HG02973 (cell line): ENCODE measurements around the gene PCGF2.
A peak's percentile ranks its signal among the peaks of the same experiment; 100 is the strongest.

ENCODE experiments used
- ATAC-seq: cut with Tn5 transposase; IDR thresholded peaks from one replicate; pipeline ENCODE4 v1.9.1; 2021; ENCODE audit warnings: moderate library complexity; ENCODE audit not compliant: unreplicated experiment

PCGF2 gene

DNA sequence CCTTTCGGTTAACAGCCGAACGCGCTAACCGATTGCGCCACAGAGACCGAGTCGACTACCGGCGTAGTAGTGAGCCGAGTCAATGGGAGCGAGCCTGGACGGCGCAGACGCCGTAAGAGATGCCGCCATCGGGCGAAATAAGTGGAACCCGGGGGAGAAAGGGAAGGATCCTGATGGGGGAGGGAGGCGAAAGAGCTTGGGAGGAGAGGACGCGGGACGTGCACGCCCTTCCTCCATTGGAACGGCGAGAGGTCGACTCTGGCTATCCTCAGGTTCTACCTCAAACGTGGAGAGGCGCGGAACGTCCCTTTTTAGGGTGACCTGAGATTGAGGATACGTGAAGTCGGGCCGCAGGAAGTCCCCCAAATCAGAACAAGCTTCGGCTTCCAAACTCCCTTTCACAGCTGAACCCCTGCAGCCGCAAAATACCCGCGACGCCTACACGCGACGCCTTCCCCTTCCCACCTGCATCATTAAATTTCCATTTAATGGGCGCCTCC, 3.7 kb upstream of the PCGF2 start:
- peak; percentile 30 for ATAC-seq

DNA sequence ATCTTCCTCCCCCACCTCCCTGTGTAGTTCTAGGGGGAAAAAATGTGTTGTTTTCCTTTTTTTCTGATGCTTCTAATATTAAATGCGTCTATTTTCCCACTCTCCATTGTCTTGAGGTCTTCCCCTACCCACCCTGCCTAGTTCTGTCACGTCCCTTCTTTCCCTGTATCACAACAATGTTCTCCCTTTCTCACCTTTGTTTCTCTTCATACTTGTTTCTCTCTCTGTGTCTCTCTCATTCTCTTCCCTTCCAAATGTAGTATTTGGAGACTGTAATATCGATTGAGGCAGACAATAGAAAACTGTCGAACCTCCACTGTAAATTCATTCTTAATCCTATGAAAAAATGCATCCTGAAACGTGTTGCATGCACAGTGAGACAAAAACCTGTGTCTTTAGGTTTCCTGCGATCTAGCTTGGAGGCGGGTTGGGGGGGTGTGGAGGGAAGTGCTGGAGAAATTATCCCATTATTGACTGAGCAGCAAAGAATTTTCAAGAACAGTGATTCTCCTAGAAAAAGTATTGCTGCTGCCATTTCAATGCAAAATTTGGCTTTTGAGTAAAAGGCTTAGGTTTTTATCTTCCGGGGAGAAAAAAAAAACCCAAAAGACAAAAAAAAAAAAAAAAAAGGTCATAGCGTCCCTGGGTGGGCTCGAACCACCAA, 3.1 kb upstream of the PCGF2 start:
- no peak for ATAC-seq

DNA sequence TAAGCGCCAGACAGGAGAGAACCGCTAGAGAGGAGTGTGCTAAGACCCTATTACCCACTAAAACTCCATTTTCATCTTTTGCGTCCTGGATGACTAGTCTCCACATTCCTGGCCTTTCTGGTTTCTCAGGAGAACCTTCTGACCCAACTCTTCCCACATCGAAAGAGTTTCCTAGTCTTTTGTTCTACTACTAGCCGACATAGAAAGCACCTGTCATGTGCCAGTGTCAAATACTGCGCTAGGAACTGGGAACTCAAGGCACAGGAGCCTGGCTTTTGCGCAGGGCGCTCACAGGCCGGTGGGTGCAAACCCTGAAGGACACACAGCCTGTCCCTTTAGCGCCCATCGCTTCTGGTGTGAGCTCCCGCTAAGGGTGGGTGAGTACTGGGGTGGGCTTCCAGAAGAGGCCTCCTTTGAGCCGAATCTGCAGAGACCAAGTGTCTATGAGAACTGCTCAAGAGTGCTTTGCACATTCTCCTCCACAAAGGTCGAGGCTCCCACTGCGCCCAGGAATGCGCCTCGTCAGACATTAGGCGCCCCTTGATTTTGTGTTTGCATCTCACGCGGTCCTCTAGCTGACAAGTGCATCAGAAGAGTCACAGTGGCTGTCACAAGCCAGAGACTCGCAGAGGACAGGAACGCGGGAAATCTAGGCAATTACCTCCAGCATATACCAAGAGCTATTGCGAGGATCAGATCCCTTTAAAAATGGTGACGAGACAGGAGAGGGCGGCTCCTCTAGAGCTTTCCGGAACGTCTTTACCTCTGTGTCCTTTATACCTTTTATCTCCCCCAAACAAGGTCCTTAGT, 2.4 kb upstream of the PCGF2 start:
- ATAC-seq, result no peak

DNA sequence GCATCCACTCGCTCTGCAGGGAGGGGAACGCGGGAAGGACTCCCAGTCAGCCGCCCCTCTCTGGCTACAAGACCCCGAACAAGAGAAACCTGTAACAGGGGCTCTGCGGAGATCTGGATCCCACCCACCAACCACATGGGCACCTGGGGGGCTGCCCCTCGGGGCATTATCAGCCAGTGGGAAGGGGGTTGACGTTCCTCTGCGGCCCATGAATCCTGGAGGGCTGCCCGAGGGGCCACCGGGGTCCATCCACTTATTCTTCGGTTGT, 1.8 kb upstream of the PCGF2 start:
- ATAC-seq, result no peak

DNA sequence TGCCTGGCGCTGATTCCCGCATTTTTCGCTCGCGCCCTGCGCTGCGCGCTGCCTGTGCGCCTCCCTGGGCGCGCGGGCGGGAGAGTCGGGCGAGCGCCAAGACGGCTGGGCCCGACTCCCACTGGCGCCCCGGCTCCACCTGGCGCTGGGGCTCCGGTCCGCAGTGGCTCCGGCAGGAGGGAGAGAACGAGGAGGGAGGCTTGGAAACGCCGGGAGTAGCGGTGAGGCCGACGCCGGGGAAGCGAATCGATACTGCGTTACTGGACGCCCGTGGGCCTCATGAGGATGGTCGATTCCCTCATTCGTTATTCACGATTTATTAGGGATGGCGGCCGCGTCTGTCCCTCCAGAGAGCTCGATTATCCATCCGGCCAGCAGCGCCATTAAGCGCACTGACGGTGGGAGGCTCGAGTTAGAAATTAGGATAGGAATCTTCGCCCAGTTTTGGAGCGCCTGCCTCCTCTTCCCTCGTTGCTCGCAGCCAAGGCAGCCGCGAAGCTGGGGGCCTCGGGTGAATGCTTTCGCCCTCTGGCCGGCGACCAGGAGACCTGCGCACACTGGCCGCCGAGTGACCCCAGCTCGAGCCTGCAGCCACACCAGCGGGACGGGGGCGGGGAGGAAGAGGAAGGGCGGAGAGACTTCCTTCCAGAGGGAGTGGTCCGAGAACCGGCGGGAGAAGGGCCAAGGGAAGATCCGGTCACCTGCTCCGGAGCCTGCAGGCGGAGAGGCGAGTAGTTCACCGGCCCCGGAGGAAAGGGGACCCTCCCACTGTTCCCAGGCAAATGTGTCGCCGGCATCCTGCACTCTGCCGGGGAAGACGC, 1.3 kb upstream of the PCGF2 start:
- ATAC-seq, result no peak

DNA sequence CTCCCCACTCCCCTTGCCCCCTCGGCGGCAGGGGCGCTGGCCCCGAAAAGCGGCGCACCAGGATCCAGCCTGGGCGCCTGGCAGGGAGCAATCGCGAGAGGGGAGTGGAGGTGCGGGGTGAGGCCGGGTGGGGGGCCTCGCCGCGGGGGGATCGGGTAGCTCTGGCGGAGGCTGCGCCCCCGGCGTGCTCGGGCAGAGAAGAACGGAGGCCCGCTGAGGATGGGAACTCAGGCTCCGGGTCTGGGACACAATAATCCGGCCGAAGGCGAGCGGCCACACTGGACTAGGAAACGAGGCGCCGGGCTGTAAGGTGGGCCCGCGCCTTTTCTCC, 721 bp upstream of the PCGF2 start:
- no peak for ATAC-seq

DNA sequence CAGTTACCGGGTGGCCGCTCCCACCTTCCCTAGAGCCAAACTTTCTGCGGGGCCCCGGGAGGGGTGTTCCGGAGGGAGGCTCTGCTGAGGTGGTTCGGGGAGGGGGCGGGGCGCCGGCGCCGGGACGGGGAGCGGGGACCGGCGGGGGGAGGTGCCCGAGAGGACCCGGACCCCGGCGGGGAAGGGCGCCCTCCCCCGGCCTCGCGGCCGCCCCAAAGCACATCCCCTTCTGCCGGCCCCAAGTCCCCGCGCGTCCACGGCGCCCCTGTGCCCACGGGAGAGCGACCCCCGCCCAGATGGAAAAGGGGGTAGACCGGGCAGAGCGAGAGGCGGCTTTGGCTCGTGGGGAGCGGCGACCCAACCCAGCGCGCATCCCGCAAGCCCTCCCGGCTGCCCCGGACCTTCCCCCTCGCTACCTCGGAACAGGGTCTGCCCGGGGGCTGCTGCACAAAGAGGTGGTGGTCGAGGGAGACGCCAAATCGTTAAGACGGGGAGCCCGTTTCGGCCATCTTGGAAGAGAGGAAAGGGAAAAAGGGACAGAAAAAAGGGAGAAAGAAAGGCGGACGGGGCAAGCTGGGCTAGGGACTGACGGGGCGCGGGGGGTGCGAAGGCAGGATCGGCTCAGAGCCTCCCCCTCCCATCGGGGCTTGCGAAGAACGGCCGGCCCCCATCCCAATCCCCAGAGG, 530 bp downstream of the PCGF2 start:
- no peak for ATAC-seq

DNA sequence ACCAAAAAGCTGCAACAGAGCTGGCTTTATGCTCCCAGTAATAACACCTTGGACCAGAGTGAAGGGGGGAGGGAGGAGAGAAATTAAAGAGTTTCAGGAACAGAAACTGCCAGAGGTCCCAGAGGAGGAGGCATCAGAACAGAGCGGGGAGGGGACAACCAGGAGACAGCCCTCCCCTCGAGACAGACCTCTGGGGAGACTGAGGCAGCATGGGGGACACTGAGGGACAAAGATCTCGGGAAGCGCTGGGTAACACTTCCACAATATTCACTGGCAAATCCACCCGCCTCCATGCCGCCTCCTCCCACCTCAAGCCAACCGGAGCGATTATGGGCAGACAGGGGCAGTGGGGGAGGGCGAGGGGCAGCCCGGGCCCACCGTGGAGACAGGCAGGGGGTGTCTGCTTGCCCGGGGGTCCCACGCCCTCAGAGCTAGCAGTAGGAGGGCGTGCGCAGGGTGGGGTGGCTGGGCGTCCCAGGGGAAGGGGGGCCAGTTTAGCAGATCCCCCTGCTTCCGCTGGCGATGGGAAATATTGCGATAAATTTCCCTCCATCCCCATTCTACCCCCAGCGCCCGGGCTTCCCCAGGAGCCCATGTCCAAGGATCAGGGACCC, 1.2 kb downstream of the PCGF2 start:
- ATAC-seq, result no peak

DNA sequence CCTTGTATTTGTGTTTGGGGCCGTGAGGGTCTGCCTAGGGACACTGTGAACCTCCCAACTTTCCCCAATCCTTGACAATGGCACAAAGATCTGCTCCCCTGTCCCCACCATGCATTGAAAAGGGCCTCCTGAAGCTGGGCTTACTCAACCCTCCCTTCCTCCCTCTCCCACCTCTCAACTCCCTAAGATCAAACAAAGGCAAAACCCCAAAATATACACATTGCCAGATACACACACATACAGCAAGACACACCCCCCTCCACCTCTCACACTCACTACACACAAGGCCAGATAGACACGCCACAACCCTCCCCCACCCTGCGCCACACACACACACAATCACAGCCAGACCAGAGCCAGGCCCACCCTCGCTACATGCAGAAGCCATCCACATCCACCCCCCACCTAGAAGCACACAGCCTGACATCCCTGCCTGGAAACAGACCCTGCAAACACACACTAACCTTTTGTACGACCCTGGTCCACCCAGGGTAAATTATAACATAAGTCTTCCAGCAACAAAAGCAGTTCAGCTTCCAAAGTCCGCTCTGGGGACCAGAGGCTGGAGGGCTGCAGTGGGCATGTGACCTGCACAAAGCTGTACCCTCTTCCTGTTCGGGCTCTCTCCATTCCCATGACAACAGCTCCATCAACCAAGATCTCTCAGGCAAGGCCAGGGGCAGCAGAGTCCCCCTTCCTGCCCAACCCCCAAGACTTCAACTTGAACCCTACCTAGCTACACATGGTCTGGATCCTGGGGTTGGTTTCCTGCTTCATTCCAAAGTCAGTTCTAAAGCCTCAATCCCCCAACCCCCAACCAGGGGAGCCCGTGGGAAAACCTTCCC, 1.9 kb downstream of the PCGF2 start:
- no peak for ATAC-seq

DNA sequence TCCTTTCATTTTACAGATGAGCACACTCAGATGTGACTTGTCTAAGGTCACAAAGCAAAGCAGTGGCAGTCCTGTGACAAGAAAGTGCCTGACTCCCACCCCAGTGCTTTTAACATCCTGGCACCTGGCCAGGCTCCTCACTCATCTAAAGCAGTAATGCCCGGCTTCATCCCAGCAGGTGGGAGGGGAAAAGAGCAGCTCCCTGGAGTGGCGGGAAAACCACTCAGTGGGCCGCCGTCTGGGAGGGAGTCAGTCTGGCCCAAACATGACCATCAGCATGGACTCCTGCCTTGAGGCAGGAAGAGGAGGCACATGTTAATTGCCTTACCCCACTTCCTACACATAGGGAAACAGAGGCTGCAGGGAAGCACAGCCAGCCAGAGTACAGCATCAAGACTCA, 2.6 kb downstream of the PCGF2 start:
- ATAC-seq, result no peak

DNA sequence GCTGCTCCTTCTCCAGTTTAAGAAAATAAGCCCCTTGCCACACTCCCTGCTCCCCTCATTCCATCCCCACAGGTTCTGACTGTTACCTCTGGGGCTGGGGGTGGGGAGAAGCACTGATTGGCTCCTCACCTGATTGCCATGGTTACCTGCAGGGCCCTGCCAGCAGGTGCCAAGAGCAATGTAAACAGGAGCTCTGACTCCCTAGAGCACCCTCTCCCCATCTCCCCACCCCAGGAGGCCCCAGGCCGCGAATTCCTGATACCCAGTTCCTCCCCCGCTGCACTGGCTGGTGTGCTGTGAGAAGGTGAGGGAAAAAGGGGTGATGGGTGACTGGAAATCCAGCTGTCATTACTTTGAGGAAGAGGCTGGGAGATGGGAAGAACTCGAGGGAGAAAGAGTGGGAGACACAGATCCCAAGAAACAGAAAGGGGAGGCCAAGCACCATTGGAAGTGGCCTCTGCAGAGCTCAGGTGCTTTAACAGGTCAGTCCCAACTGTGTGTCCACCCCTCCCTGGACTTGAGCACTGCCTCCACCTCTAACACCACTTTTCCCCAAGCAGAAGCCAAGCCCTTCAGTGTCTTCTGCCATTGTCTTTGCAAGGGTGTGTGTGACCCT, 4.5 kb downstream of the PCGF2 start:
- no peak for ATAC-seq

DNA sequence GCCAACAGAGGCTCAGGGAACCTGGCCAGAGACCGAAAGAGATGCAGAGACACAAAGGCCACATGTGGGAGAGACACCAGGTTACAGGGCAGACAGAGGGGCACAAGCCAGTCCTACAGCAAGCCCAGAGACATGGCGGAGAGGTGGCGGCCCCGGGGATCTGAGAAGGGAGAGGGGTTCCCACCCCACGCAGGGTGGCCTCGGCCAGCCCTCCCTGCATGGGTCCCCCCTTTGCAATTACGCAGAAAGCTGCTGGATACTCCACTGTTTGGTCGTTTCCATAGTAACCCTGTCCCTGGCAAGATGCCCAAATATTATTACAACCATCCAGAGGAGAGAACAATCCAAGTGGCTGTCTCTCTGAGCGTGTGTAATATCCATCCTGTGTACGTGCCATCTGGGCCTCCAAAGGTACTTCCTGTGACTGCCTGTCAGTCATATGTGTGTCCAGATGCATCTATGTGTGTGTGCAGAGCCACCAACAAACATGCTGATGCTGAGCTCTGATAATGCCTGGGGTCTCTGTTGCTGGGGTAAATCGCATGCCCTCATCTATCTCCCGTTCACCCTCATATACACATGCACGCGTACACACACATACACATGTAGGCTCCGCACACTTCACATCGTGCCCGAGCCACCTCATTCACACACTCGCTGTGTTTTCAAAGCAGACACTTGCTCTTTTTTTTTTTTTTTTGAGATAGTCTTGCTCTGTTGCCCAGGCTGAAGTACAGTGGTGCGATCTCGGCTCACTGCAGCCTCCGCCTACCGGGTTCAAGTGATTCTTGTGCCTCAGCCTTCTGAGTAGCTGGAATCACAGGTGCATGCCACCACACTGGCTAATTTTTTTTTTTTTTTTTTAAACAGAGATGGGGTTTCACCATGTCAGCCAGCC, 5.5 kb downstream of the PCGF2 start:
- ATAC-seq, result no peak

DNA sequence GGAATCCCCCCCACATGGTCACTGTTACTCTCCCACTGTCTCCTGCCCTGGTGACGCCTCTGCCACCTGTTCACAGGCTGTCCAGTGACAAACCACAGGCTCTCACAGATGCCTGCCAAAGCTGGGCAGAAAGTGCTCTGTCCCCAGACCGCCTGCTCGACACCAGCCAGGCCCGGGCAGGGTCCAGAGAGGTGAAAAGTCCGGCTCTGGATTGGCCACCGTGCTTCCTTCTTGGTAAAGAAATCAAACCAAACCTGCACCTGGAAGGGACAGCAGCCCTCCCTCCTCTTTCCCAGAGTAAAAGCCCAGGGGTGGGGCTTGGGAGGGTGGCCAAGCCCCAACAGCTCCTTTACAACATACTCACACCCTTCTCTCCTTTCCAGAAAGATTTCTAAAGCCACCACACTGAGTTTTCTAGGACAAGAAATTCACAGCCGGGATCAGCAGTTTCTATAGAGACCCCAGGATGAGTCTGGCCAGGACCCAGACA, 6.2 kb downstream of the PCGF2 start:
- no peak for ATAC-seq

DNA sequence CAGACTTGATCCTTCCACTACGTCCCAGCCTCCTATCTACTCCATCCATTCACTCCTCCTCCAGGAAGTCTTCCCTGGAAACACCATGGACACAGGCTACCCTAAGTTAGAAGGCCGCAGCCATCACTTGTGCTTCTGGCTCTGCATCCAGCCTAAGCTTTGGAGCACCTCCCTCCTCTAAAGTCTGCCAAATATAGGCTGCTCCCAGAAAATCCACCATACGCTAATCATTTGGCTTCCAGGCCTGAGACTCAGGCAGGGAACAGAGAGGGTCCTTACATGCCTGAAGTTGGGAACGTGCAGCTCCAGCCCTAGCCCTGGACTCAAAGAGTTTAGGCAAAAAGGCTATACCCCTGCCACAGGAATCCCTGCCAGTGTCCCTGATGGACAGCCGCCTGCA, 6.7 kb downstream of the PCGF2 start:
- ATAC-seq, result no peak

DNA sequence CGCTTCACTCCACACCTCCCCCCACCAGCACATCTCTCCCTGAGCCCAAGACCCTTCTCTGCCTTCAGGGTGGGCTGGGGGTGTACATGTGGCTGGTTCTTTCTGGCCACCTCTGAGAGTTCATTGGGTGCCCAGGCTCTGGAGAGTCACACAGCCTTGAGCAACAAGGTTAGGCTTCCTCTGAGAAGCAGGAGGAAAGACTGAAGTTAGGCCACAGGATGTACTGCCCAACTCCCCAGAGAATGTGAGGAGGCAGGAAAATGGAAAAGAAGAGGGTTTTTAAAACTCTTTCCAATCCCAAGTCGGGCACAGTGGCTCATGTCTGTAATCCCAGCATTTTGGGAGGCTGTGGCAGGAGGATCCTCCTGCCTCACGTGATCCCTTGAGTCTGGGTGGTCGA, 7.3 kb downstream of the PCGF2 start:
- no peak for ATAC-seq

DNA sequence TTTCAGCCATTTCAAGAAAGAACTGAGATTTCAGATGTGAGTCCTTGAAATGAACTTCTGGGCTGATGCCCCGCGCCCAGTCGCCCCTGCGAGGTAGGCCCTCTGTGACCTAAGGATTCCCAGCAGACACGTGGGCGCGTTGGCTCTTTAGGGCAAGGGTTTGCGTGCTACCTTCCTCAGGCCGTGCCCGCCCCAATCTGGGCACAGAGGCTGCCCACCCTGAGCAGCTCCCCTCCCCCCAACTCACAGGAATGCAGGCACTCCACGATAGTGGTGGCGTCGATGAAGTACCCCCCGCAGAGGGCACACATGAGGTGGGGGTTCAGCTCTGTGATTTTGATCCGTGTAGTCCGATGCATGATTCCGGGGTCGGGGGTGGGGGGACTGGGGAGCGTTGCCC, 8.1 kb downstream of the PCGF2 start:
- ATAC-seq, result no peak

DNA sequence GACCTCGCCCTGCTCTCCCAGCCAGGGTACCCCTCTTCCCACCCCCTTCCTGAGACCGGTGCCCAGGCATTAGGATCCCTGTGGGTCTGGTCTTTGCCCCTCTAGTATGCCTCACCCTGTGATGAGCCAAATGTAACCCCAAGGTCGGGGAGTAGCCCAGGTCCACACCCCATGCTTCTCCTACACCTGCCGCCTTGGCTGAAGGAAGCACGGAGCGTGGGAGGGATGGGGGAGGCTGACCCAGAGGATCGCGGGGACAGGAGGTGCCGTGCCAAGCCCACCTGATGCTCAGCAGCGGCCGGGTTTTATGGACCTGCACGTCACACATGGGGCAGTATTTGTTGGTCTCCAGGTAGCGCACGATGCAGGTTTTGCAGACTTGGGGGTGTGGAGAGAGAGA, 8.8 kb downstream of the PCGF2 start:
- ATAC-seq, result no peak

DNA sequence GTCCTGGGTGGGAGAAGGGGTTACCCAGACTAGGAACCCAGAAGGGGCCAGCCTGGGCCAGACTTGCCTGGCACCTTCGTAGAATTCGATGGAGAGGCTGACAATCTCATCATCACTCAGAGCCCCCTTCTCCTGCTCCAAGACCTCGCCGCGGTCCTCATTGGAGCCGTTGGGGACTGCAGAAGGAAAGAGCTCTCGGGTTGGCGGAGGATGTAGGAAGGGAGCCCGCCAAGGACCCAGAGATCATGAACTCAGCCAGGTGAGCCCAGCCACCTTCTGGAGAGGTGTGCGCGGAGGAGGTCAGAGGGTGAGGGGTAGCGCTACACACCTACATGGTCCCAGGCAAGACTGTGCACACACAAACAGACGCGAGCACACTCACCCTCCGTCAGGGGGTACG, 9.4 kb downstream of the PCGF2 start:
- no peak for ATAC-seq
